IMR-90 (cell line): ENCODE results near the gene CITED4.

Source experiments
- BHLHE40 ChIP-seq: fragments of 150-350 bp; IDR thresholded peaks from 2 replicates; pipeline ENCODE4 v1.6.1; 2016; ENCODE audit warnings: mild to moderate bottlenecking, low read depth, low read length
- CEBPB ChIP-seq: IDR thresholded peaks from 2 replicates; pipeline ENCODE4 v1.6.1; 2012; ENCODE audit warnings: low read depth, low read length, improper control_type of control experiment
- CHD1 ChIP-seq: IDR thresholded peaks from 2 replicates; pipeline ENCODE4 v1.6.1; 2012; ENCODE audit warnings: low read depth, low read length, improper control_type of control experiment
- MAZ ChIP-seq: IDR thresholded peaks from 2 replicates; pipeline ENCODE4 v1.6.1; 2012; ENCODE audit warnings: low read depth, mild to moderate bottlenecking, low read length, improper control_type of control experiment, moderate library complexity, borderline replicate concordance
- MXI1 ChIP-seq: IDR thresholded peaks from 2 replicates; pipeline ENCODE4 v1.6.1; 2012; ENCODE audit warnings: low read depth, mild to moderate bottlenecking, low read length, moderate library complexity, borderline replicate concordance
- NFE2L2 ChIP-seq: fragments of 150-350 bp; IDR thresholded peaks from 2 replicates; pipeline ENCODE4 v1.6.1; 2016; ENCODE audit warnings: low read depth, mild to moderate bottlenecking, low read length
- POLR2A ChIP-seq: IDR thresholded peaks from 2 replicates; pipeline ENCODE4 v1.6.1; 2012; ENCODE audit warnings: mild to moderate bottlenecking, low read depth, low read length
- RAD21 ChIP-seq: IDR thresholded peaks from 2 replicates; pipeline ENCODE4 v1.6.1; 2012; ENCODE audit warnings: low read length, improper control_type of control experiment
- RCOR1 ChIP-seq: IDR thresholded peaks from 2 replicates; pipeline ENCODE4 v1.6.1; 2012; ENCODE audit warnings: mild to moderate bottlenecking, low read length, improper control_type of control experiment; ENCODE audit not compliant: insufficient replicate concordance
- SMC3 ChIP-seq: fragments of 150-350 bp; IDR thresholded peaks from 2 replicates; pipeline ENCODE4 v1.6.1; 2016; ENCODE audit warnings: low read depth, mild to moderate bottlenecking, antibody characterized with exemption, low read length, moderate library complexity
- TF ChIP-seq, protein P1 (sequence below): conservative IDR thresholded peaks from 2 replicates; pipeline ENCODE4 v1.5.1; 2012; ENCODE audit warnings: mild to moderate bottlenecking, low read depth, low read length, improper control_type of control experiment
- TF ChIP-seq, protein P2 (sequence below): fragments of 150-350 bp; IDR thresholded peaks from 2 replicates; pipeline ENCODE4 v1.6.1; 2017; ENCODE audit warnings: mild to moderate bottlenecking, antibody characterized with exemption, low read length, low read depth
- TF ChIP-seq, protein P3 (sequence below): fragments of 150-350 bp; IDR thresholded peaks from 2 replicates; pipeline ENCODE4 v1.6.1; 2016; ENCODE audit warnings: low read depth, mild to moderate bottlenecking, low read length, moderate library complexity, borderline replicate concordance

DNA sequence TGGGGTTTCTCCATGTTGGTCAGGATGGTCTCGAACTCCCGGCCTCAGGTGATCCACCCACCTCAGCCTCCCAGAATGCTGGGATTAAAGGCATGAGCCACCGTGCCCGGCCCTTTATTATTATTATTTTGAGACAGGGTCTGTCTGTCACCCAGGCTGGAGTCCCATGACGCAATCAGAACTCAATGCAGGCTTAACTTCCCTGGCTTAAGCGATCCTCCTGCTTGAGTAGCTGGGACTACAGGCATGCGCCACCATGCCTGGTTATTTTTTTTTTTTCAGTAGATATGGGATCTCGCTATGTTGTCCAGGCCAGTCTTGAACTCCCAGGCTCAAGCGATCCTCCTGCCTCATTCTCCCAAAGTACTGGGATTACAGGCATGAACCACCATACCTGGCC lies 47.1 kb upstream of the CITED4 start:
- TF ChIP-seq, protein P1, sequence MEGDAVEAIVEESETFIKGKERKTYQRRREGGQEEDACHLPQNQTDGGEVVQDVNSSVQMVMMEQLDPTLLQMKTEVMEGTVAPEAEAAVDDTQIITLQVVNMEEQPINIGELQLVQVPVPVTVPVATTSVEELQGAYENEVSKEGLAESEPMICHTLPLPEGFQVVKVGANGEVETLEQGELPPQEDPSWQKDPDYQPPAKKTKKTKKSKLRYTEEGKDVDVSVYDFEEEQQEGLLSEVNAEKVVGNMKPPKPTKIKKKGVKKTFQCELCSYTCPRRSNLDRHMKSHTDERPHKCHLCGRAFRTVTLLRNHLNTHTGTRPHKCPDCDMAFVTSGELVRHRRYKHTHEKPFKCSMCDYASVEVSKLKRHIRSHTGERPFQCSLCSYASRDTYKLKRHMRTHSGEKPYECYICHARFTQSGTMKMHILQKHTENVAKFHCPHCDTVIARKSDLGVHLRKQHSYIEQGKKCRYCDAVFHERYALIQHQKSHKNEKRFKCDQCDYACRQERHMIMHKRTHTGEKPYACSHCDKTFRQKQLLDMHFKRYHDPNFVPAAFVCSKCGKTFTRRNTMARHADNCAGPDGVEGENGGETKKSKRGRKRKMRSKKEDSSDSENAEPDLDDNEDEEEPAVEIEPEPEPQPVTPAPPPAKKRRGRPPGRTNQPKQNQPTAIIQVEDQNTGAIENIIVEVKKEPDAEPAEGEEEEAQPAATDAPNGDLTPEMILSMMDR: no peak
- no peak for TF ChIP-seq SMC3
- TF ChIP-seq MAZ: no peak
- TF ChIP-seq RAD21: no peak
- peak; percentile 9; the same call in 1 of the 2 replicates for TF ChIP-seq CEBPB
- no peak for TF ChIP-seq RCOR1
- TF ChIP-seq, protein P2, sequence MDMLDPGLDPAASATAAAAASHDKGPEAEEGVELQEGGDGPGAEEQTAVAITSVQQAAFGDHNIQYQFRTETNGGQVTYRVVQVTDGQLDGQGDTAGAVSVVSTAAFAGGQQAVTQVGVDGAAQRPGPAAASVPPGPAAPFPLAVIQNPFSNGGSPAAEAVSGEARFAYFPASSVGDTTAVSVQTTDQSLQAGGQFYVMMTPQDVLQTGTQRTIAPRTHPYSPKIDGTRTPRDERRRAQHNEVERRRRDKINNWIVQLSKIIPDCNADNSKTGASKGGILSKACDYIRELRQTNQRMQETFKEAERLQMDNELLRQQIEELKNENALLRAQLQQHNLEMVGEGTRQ: no peak
- no peak for TF ChIP-seq POLR2A
- no peak for TF ChIP-seq CHD1
- TF ChIP-seq NFE2L2: no peak
- TF ChIP-seq BHLHE40: no peak
- TF ChIP-seq MXI1: no peak
- TF ChIP-seq, protein P3, sequence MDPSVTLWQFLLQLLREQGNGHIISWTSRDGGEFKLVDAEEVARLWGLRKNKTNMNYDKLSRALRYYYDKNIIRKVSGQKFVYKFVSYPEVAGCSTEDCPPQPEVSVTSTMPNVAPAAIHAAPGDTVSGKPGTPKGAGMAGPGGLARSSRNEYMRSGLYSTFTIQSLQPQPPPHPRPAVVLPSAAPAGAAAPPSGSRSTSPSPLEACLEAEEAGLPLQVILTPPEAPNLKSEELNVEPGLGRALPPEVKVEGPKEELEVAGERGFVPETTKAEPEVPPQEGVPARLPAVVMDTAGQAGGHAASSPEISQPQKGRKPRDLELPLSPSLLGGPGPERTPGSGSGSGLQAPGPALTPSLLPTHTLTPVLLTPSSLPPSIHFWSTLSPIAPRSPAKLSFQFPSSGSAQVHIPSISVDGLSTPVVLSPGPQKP: no peak
